Measurements from ENCODE around the gene MT1E.

MT1E gene

GRCh38 chr16:56588781-56589140, 36.8 kb upstream of the MT1E start:
- peak overlapping the region; percentile 31 for H3K4me3 ChIP-seq (ENCODE audit: low read length)
- TF ChIP-seq, protein P1, sequence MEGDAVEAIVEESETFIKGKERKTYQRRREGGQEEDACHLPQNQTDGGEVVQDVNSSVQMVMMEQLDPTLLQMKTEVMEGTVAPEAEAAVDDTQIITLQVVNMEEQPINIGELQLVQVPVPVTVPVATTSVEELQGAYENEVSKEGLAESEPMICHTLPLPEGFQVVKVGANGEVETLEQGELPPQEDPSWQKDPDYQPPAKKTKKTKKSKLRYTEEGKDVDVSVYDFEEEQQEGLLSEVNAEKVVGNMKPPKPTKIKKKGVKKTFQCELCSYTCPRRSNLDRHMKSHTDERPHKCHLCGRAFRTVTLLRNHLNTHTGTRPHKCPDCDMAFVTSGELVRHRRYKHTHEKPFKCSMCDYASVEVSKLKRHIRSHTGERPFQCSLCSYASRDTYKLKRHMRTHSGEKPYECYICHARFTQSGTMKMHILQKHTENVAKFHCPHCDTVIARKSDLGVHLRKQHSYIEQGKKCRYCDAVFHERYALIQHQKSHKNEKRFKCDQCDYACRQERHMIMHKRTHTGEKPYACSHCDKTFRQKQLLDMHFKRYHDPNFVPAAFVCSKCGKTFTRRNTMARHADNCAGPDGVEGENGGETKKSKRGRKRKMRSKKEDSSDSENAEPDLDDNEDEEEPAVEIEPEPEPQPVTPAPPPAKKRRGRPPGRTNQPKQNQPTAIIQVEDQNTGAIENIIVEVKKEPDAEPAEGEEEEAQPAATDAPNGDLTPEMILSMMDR (conservative IDR thresholded peaks at IDR 0.05; ENCODE audit: low read depth, low read length) = no peak
- no peak for DNase-seq (ENCODE audit: low read depth)

- peak within 1 kb of the TSS; percentile 31 for H3K4me3 ChIP-seq (ENCODE audit: low read length)
- no peak for DNase-seq (ENCODE audit: low read depth)
- TF ChIP-seq, protein P1 (conservative IDR thresholded peaks at IDR 0.05; ENCODE audit: low read depth, low read length) = no peak
These were observed 36.2 kb upstream of the MT1E start, which contains the start of gene MT3 for GRCh38 chr16:56589141-56590039. MT3 (plus strand) TSS chr16:56589528; CDS start chr16:56589591, 63 bp downstream.

DNA sequence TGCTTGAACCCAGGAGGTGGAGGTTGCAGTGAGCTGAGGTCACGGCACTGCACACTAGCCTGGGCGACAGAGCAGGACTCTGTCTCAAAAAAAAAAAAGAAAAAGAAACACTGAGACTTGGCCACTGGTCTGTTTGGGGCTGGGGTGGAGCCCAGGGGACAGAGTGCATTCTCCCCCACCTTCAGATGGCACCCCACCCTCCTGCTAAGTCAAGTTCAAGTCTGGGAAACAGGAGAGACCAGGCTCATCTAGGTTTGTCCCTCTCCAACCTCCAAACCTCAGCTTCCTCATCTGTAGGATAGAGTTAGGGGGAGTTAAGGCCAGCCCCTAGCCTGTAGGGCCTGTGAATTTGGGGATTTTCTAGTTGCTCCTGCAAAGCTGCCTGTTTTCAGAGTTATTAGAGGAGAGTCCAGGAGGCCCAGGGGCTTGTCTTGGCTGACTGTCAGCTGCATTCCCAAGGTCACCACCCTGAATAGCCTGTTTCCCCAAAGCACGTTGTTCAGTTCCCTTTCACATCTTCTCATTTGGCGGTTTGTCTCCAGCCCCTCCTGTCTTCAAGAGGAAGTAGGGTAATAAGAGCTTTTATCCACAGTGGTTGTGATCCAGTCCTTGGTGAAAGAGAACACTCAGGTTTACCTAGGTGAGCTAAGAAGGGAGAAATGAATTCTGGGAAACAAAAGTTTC, 34.1 kb upstream of the MT1E start:
- no peak overlapping the region for H3K4me3 ChIP-seq (ENCODE audit: low read length)
- DNase-seq (ENCODE audit: low read depth) = no peak
- TF ChIP-seq, protein P1 (conservative IDR thresholded peaks at IDR 0.05; ENCODE audit: low read depth, low read length) = no peak

DNA sequence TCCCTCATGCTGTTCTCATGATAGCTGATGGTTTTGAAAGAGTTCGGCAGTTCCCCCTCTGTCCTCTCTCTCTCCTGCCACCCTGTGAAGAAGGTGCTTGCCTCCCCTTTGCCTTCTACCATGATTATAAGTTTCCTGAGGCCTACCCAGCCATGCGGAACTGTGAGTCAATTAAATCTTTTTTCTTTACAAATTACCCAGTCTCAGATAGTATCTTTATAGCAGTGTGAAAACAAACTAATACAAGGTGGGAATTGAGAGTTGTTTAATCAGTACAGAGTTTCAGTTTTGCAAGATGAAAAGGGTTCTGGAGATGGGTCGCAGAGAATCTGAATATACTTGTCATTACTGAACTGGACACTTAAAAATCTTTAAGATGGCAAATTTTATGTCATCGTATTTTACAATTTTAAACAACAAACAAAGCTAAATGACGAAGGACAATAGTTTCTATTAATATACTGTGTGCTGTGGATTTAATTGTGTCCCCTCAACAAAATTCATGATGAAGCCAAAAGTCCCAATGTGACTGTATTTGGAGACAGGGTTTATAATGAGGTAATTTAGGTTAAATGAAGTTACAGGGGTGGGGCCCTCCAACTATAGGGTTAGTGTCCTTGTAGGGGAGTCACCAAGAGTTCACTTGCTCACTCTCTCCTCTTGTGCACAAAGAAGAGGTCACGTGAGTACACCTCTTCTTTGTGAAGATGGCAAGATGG, 31.8 kb upstream of the MT1E start:
- no peak overlapping the region for H3K4me3 ChIP-seq (ENCODE audit: low read length)
- DNase-seq (ENCODE audit: low read depth) = no peak
- TF ChIP-seq, protein P1 (conservative IDR thresholded peaks at IDR 0.05; ENCODE audit: low read depth, low read length) = no peak

GRCh38 chr16:56594292-56594619, 31.3 kb upstream of the MT1E start:
- TF ChIP-seq, protein P1 (conservative IDR thresholded peaks at IDR 0.05; ENCODE audit: low read depth, low read length) = no peak

DNA sequence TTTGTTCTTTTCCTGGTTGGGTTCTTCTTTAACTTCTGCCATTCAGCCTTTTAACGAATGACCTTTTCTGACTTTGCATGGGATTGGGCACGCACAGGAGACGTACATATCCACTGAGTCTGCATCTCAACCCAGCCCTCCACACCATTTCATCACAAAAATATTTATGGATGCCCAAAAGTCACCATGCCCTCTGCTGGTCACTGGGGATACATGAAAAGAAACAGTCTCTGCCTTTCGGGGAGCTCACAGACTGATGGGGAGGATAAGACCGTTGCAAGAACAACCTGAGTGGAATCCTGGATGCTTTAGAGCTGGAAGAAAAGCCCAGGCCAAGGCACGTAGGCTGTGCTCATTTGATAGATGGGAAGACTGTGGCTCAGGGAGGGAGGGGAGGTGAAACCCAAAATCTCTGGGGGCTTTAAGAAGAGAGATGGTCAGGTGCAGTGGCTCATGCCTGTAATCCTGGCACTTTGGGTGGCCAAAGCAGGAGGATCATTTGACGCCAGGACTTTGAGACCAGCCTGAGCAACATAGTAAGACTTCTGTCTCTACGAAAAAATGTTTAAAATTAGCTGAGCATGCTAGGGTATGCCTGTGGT, 25.1 kb upstream of the MT1E start:
- no peak overlapping the region for H3K4me3 ChIP-seq (ENCODE audit: low read length)
- TF ChIP-seq, protein P1 (conservative IDR thresholded peaks at IDR 0.05; ENCODE audit: low read depth, low read length) = peak; percentile 81
- DNase-seq (ENCODE audit: low read depth) = no peak

More at GRCh38 chr16:56594292-56594619, 31.3 kb upstream of the MT1E start:
- no peak overlapping the region for H3K4me3 ChIP-seq (ENCODE audit: low read length)
- no peak for DNase-seq (ENCODE audit: low read depth)

All from retinal pigment epithelial cell (primary cell).